HG03378 (cell line): ENCODE measurements around the gene RPRD1B.
"Not testable (repeated sequence)": the region's sequence is repeated elsewhere in the genome, so short reads cannot be mapped to it uniquely, and the experiment has no call there.

ENCODE experiments used
- ATAC-seq: cut with Tn5 transposase; IDR thresholded peaks from one replicate; pipeline ENCODE4 v1.9.1; 2021; ENCODE audit warnings: mild to moderate bottlenecking, moderate library complexity; ENCODE audit not compliant: unreplicated experiment

RPRD1B gene

DNA sequence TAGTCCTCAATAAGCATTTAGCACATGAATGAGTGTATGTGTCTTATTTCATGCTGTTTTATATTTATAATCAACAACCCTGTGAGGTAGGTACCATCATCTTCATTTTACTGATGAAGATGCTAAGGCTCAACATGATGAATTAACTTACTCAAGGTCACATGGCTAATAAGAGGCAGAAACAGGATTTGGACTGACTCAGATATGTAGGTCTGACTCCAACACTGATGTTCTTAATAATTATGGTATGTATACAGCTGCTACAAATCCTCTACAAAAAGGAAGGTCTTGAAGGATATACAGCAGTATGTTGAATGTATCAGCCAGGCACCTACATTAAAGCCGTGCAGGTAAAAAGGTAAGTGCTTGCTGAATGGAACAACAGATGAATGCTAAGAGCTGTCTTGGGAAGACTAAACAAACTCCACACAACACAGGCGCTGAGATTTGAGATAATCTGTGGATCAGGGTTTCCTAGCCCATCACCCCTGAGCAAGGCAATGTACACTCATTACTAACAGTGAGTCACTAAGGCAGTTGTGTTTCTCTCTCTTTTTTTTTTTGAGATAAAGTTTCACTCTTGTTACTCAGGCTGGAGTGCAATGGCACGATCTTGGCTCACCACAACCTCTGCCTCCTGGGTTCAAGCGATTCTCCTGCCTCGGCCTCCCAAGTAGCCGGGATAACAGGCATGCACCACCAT is 32.2 kb upstream of the RPRD1B start:
- no peak for ATAC-seq

DNA sequence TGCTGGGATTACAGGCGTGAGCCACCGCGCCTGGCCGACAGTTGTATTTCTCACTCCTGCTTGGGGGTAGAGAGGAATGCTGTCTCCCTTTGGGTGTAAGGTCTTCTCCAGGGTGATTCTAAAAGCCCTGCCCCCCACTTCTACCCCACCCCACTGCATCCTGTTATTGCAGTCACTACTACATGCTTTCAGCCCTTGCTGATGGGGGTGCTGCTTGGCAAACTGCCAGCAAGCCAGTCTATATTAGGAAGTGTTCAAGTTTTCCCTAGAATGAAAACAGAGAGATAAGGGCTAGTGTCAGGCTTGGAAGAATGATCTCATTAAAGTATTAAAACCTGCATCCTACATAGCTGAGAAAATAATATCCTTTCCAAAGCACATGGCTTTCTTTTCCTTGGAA is 31.6 kb upstream of the RPRD1B start:
- ATAC-seq = no peak

DNA sequence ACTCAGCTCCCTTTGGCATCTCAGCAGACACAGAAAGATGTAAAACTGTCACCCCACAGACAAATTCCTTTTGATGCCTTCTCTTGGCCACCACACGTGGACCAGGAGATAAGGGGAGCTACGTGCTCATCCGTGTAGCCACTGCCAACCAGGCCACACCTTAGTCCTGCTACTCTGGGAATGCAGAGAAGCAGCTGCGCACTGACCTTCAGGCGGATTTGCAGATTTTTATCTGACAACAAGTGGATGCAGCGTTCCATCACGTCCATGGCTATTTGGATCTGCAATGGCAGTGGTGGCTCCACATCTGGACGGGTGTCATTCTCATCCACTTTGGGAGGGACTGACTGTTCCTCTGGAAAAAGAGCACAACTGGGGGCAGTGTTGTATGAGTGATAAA is 31.1 kb upstream of the RPRD1B start:
- ATAC-seq = no peak

DNA sequence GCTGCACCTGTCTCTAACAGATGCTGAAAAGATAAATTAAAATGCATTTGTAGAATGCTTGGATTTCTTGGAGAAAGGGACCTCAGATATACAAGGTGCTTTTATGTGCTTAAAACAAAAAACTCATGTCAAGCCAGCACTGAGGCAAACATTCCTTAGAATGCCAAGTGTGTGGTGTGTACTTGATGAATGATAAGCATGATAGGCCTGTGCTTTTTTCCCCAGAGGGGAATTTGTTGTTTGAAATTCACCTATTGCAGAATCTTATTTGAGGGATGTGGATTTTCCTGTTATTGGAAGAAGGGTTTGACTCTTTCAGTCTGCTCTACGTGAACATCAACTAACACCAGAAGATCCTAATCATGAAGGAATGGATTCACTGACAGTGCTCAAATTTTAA is 29.1 kb upstream of the RPRD1B start:
- ATAC-seq = no peak

DNA sequence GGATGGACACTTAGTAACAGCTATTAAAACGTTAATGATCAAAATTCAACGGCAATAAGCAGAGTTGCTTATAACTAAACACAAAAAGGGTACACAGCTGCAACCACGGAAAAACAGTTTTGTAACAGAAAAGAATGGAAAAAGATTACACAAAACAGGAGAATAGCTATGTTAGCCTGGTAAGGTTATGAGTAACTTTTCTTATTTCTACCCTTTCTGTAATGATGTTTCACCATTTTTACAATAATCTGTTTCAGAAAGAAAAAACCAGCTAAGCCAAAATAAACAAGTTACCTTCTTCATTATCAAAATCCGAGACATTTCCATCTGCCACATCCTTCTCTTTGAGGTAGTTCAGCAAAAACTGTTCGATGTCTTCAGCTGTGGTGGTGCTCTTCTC is 27.6 kb upstream of the RPRD1B start:
- ATAC-seq = no peak

DNA sequence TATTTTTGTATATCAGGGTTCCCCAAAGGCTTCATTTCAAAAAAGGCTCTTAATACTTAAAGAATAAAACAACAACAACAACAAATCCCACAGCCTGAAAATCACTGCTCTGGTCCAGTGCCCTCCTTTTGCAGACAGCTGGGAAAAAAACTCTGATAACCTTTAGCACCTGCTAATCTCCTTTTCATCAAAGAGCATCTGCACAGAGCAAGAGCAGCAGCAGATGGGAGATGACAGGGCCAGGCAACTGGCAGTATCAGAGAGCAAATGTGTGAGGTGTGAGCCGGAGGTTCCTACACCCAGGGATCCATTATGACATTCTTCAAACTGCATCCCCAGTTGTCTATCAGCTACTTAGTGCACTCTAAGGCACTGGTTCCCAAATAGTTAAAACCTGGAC is 26.0 kb upstream of the RPRD1B start:
- ATAC-seq = no peak

DNA sequence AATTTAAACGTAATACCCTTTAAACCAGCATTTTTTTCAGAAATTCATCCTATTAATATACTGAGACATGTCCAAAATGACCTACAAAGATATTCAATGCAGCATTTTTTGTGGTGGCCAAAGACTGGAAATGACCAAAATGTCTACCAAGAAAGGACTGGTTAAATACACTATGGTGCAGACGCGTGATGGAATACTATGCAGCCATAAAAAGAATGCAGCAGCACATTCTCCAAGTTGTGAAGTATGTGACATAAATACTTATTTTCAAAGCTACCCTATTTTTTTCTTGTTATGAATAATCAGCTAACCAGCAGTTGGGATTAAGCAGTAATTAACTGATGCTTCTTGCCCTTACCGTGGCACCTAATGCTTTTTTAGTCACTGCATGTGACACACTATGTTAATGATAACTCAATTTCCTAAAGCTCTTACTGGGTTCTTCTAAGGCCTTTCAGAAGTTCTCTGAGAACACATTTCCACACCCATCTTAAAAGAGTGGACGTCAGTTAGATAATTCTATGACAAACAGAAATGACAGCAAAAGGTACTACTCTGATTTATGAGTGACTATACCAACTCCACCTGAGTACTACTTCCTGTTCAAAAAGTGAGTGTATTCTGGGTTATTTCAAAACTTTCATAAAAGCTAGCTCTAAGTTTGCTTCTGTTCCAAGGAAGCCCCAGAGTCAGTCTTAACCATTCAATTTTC is 25.2 kb upstream of the RPRD1B start:
- no peak for ATAC-seq

DNA sequence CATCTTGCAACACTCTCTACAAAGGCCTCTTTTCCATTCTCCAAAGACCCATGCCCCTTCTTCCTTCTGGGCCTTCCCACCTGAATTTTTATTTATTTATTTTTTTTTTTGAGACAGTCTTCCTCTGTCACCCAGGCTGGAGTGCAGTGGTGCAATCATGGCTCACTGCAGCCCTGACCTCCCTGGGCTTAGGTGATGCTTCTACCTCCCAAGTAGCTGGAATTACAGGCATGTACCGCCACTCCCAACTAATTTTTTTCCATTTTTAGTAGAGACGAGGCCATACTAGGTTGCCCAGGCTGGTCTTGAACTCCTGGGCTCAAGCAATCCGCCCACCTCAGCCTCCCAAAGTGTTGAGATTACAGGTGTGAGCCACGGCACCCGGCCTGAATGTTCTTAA is 24.1 kb upstream of the RPRD1B start:
- ATAC-seq = not testable (repeated sequence)

DNA sequence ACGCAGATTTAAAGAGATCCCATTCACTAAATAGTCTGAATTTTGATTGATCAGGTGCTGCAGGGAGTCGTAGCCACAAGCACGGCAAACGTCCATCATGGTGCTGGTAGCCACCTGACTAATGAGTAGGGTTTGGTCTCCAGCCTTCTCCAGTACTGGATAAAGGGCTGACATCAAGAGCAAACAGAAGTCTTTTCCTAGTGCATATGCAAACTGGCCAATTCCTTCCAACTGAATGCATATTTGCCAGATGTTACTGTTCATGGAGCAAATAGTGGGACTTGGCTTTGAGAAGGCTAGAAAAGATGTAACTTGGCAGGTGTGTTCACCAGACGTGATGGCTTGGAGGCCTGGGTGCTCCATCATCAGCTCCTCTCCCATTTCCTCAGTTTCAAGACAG is 21.9 kb upstream of the RPRD1B start:
- no peak for ATAC-seq

DNA sequence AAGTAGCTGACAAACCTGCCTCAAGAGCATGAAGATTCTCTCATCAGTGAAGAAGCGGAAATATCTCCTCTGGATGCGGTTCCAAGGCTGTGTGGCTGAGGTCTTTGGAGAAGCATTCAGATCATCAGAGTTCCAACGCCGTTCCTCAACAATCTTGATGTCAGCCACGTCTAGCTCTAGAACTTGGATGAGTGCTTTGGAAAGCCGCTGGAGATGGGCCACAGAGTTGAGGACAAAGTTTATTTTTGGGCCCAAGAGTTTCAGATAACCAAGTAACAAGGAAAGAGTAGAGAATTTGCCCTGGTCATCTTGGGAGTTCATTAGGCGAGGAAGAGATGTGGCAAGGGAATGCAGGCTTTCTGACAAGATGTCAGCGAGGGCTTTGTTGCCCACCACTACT is 21.2 kb upstream of the RPRD1B start:
- ATAC-seq = no peak

DNA sequence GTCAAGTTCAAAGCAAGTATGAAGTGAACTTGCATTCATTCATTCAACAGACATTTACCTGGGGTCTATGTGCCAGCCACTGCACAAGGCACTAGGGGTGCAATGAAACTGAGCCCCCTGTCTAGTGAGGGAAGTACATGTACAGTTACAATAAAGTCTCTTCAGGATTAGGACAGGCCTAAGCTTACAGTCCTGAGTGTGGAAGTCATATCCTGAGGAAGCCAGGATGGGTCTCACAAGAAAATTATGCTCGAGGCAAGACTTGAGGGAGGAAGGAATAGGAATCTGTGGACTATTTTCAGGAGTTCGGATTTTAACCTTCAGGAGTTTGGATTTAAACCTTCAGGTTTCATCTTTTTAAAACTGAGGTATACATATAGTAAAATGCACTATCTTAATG is 19.7 kb upstream of the RPRD1B start:
- ATAC-seq = no peak

DNA sequence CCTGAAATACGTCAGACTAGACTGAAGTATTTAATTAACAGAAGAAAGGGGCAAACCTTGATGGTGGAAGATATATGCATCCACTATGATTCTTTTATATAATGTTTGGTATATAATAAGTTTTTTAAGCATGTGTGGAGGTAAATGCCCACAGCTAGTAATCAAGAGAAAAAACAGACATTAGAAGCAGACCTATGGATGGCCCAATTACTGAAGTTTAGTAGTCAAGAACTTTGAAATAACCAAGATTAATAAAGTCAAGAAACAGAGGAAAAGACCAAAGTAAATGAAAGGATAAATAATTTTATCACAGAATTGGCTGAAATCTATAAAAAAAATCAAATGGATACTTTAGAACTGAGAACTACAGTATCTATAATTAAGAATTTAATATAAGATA is 15.6 kb upstream of the RPRD1B start:
- ATAC-seq = no peak

DNA sequence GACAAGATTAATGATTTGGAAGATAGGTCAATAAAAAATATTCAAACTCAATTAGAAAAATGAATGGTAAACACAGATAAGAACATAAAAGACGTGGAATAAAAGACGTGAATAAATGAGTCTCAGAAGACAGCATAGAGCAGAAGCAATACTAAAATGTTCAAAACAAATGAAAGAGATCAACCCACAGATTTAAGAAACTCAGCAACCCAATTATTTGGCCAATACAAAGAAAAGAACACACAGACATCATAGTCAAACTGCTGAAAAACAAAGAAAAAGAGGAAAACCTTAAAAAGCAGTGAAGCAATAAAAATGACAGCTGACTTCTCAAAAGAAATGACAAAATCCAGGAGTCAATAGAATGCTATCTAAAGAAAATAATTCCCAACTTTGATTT is 15.2 kb upstream of the RPRD1B start:
- no peak for ATAC-seq

DNA sequence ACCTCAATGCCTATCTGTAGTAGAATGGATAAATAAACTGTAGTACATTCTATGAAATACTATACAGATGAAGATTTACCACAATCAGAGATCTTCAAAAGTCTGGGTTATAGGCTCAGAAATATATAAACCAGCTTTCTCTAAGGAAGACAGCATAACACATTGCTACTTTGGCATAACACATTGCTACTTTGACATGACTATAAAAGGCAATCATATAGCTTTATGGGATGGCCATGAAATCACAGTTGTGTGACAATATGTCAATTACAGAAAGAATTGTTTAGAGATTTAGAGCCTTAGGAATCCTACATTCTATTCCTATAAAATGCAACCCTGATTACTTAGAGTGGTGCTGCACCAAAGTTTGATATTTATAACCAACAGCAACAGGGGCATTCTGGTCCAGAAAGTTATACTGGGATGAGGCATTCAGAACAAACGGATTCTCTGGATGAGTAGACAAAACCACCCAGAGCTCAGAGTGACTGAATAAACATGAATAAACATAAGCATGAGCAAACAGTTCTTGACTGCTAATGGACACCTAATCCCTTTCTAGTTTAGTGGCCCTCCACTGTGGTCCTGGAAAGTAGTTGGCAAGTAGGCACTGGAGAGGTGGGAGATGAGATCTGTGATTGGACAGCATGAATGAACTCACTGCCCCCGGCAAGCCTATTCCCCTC is 12.3 kb upstream of the RPRD1B start:
- ATAC-seq = no peak

DNA sequence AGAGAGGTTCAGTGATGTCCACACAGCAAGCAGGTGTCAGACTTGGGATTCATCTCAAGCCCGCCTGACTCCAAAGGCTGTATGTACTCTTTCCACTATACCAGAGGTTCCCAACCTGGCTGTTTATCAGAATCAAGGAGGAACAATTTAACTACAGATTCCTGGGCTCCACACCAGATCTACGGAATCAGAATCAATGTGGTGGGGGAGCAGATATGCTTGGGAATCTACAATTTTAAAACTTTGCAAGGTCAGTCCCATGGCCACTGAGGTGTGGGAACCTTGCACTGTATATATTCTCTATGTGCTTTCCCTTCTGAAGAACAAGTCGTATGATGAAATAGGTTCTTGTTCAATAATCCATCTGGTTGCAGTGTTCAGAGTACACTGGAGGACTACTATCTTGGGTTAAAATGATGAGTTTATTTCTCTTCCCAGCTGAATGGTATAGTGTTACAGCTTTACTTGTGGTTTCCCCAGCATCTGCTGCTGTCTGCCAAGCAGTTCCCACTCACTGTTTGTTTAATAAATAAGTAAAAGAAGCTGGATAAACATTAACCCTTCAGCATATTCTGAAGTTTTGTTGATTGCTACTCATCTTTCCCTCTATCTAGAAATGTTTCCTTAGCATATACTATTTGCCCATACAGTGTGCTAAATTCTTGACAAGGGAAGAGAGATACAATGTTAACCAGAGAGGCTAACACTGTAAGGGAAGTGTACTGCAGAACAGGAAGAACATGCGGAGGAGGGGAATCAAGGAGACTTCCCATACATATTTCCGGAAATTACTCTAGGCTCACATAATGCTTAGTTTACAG is 10.2 kb upstream of the RPRD1B start:
- no peak for ATAC-seq

DNA sequence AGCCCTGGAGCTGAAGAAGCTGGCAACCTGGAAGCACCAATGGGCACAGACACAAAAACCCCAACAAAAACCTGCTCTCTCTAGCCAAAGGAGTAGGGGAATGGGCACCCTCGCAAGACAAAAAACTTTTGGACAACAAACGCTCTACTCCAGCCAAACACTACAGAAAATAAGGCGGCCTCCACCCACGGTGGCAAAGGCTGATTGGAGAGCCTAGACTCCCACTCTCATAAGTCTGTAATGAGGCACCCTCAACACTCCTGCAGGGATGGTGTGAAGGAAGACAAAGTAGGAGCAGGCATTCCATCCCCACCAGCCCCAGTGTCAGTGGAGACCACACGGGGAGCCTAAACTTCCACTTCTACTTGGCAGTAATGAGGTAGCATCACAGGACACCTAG is 9.1 kb upstream of the RPRD1B start:
- ATAC-seq = no peak

DNA sequence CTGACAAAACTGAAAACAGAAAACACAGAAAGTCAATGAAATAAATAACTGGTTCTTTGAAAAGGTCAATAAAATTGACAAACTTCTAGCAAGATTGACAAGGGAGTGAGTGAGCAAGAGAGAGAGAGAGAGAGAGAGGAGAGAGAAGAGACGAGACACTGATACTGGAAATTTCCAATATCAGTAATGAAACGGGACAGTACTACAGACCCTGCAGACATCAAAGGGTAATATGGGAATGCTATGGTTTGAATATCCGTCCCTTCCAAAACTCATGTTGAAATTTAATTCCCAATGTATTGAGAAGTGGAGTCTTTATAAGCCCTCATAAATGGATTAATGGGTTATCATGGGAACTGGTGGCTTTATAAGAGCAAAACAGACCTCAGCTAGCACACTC is 4.1 kb upstream of the RPRD1B start:
- ATAC-seq = no peak

DNA sequence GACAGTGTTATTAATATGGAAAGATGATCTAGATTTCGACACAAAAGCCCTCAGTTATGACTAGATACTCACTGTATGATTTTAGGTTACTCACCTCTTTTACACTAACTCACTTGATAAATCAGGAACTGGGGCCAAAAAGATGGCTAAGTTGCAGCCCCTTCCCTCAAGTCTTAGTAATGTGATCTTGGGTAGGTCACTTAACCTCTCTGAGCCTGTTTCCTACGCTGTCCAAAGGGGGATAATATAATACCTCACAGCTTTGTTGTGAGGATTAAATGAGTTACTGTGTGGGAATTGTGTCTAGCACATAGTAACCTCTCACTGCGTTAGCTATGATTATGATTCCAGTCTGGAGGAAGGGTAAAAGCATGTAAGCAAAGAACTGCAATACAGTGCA is 1.6 kb upstream of the RPRD1B start:
- no peak for ATAC-seq

DNA sequence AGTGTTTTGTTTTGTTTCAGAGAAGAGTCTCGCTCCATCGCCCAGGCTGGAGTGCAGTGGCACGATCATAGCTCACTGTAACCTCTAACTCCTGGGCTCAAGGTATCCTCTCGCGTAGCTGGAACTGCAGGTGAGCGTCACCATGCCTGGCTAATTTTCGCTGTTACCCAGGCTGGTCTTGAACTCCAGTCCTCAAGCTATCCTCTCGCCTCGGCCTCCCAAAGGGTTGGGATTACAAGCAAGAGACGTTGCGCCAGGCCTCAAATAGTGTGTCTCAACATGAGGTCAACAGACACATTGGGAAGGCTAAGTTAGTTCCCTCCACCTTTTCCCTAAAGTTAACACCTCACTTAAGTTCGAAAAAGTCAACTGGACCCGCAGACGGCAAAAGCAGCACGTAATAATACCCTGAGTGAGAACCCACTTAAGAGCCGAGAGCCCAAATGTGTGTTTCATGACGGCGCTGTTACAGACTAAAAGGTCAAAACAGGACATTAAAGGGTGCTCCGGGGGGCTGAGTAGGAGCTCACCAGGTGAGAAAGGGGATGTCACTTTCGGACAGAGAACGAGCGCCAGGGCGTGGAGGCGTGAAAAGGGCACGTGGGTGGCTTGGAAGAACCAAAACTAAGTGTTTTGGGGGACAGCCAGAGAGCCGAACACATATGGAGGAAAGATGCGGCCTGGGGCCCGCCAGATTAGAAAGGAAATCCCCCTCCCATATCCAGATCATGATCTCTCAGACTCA is 789 bp upstream of the RPRD1B start:
- peak; percentile 55 for ATAC-seq

DNA sequence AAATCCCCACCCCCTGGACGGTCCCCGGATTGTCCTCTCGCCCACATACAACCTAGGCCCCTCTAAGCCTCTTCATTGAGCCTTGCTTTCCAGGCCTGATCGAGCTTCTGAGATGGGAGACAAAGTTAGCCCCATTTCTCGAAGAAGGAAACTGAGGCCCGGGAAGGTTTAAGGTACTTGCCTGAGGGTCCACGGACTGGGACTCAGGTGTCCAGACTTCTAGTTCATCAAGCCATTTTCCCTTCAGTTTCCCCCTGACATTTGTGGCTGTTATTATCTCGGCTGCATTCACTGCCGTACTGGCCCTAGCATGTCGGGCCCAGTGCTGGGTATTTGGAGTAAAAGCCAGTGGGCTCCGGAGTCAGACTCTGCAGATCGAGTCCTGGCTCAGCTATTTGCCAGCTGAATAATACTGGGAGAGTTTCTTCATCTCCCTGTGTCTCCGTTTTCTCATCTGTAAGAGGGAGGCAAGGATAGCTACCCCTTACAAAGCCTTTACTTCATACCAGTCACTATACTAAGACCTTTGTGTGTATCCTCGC is 633 bp downstream of the RPRD1B start:
- no peak for ATAC-seq
